Measurements from ENCODE around the gene EYS. TPM values are rescaled to one million over a fixed set of nuclear protein-coding genes. Genes with fewer than 3 reads are reported as not detected.

The EYS gene
- total RNA-seq, 1 donor from 2014 or later: not detected

GRCh38 chr6:64850121-64850520 is 856.9 kb downstream of the EYS start:
- intact Hi-C loops (cut with micrococcal nuclease): no loop called here

GRCh38 chr6:64848467-64848866 is 858.6 kb downstream of the EYS start:
- intact Hi-C loops (cut with micrococcal nuclease): no loop called here

GRCh38 chr6:64847396-64847795 is 859.6 kb downstream of the EYS start:
- intact Hi-C loops (cut with micrococcal nuclease): no loop called here

GRCh38 chr6:64838726-64839125 is 868.3 kb downstream of the EYS start:
- intact Hi-C loops (cut with micrococcal nuclease): no loop called here

GRCh38 chr6:64831680-64832079 is 875.3 kb downstream of the EYS start:
- intact Hi-C loops (cut with micrococcal nuclease): no loop called here

- intact Hi-C loops (cut with micrococcal nuclease): no loop called here
Measured at GRCh38 chr6:64817525-64817924, 889.5 kb downstream of the EYS start.

- intact Hi-C loops (cut with micrococcal nuclease): no loop called here
Measured at GRCh38 chr6:64815718-64816117, 891.3 kb downstream of the EYS start.

- intact Hi-C loops (cut with micrococcal nuclease): no loop called here
Measured at GRCh38 chr6:64812138-64812537, 894.9 kb downstream of the EYS start.

- intact Hi-C loops (cut with micrococcal nuclease): no loop called here
Measured at GRCh38 chr6:64811119-64811518, 895.9 kb downstream of the EYS start.

- intact Hi-C loops (cut with micrococcal nuclease): no loop called here
Measured at GRCh38 chr6:64807785-64808184, 899.2 kb downstream of the EYS start.

- intact Hi-C loops (cut with micrococcal nuclease): no loop called here
Measured at GRCh38 chr6:64803470-64804166, 903.4 kb downstream of the EYS start.

GRCh38 chr6:64792534-64792933 is 914.5 kb downstream of the EYS start:
- intact Hi-C loops (cut with micrococcal nuclease): no loop called here

- intact Hi-C loops (cut with micrococcal nuclease): no loop called here
Measured at GRCh38 chr6:64789476-64789875, 917.5 kb downstream of the EYS start.

GRCh38 chr6:64786736-64787135 is 920.3 kb downstream of the EYS start:
- intact Hi-C loops (cut with micrococcal nuclease): no loop called here

GRCh38 chr6:64782877-64783276 is 924.1 kb downstream of the EYS start:
- intact Hi-C loops (cut with micrococcal nuclease): no loop called here

- intact Hi-C loops (cut with micrococcal nuclease): no loop called here
Measured at GRCh38 chr6:64777941-64778785, 928.9 kb downstream of the EYS start.

- intact Hi-C loops (cut with micrococcal nuclease): no loop called here
Measured at GRCh38 chr6:64776359-64776758, 930.7 kb downstream of the EYS start.

- intact Hi-C loops (cut with micrococcal nuclease): no loop called here
Measured at GRCh38 chr6:64774881-64775280, 932.1 kb downstream of the EYS start.

GRCh38 chr6:64750910-64751309 is 956.1 kb downstream of the EYS start:
- intact Hi-C loops (cut with micrococcal nuclease): no loop called here

GRCh38 chr6:64737418-64737817 is 969.6 kb downstream of the EYS start:
- intact Hi-C loops (cut with micrococcal nuclease): no loop called here

- intact Hi-C loops (cut with micrococcal nuclease): no loop called here
Measured at GRCh38 chr6:64736421-64736950, 970.5 kb downstream of the EYS start.

- intact Hi-C loops (cut with micrococcal nuclease): no loop called here
Measured at GRCh38 chr6:64733433-64733832, 973.6 kb downstream of the EYS start.
